NCI-H1105 treated with DMSO at 0.1 percent for 48 hours (cell line): ENCODE measurements around the gene LARP6.

Experiments used
- DNase-seq: peaks from one replicate; lab custom pipeline; 2025; lab: John Stamatoyannopoulos, UW

Gene LARP6

GRCh38 chr15:70794596-70795310, 59.2 kb downstream of the LARP6 start:
- DNase-seq = no peak

GRCh38 chr15:70793694-70794093, 60.3 kb downstream of the LARP6 start:
- DNase-seq = no peak

DNA sequence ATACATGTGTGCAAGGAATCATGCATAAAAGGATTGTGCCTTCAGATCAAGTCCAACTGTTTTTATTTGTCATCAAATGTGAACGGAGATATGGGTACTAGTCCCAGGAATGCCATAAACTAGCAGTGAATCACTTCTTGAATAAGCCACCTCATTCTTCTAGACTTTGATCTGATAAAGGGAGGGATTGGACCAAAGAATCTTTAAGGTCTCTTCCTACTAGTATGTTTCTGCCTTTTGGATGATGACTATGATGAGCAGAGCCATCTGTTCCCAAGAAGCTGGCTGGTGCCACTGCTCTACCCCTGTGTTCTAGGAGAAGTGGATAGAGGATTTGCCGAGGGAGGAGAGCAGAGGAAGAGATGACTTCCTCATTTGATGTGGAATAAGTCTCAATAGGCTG, 61.8 kb downstream of the LARP6 start:
- DNase-seq = no peak

DNA sequence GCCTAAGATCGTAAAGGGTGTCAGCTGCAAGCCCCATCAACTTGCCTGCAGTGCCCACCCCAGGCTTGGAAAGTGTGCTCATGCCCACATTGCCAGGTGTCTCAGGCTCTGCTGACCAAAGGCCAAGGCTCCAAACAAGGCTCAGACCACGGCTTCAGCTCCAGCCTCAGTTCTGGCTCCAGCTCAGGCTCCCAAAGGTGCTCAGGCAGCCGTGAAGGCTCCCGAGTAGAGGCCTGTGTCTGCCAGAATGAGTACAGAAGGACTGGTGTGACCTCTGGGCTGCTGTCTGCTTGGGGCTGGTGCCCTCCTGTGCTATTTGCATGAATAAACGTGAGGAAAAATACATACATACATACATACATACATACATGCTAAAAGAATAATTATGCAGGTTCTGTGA, 62.7 kb downstream of the LARP6 start:
- no peak for DNase-seq

GRCh38 chr15:70789213-70789612, 64.7 kb downstream of the LARP6 start:
- no peak for DNase-seq

DNA sequence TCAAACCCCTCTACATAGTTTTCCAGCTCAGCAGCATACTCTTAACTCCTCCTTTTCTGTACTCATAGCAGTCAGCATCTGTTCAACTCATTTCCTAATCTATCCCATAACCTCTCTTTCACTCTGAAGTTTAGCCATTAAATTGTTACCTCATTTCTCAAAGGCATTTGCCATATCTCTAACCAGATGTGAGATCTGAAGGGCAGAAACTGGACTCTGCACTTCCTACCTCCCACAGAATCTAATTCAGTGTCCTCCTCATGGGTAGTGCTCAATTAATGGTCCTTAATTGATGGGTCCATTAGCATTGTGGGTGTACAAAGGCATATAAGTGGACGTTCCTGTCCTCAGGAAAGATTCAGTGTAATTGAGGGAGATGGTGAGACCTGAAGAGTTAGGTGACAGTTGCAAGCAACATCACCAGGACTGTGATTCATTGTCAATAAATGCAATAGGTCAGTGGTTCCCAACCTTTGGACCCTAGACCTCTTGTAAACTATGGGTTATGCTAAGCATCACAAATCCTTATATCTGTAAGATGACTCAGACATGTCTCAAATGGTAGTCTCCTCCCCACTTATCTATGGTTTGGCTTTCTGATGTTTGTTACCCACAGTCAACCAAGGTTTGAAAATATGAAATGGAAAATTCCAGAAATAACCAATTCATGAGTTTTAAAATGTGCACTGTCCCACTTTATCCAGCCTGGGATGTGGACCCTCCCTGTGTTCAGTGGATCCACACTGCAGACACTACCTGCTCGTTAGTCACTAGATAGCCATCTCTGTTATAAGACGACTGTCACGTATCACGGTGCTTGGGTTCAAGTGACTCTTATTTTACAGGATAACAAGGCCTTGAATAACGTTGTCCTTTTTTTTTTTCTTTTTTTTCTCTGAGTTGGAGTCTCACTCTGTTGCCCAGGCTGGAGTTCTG, 65.6 kb downstream of the LARP6 start:
- no peak for DNase-seq

- no peak for DNase-seq
These were observed 67.0 kb downstream of the LARP6 start for GRCh38 chr15:70786996-70787395.

DNA sequence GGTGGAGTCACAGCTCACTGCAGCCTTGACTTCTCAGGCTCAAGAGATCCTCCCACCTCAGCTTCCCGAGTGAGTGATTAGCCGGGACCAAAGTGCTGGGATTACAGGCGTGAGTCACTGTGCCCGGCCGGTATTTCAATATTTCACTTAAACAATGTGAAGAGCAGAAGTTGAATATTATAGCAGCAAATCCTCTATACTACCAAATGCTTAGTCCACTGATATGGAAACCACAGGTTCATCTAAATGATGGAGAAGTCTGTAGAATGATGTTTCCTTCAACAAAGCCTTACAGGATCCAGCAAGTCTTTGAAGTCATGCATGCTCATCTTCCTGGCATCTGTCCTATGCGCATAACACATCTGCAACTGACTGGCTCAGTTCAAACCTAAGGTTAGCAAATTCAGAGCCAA, 70.3 kb downstream of the LARP6 start:
- no peak for DNase-seq

- DNase-seq = no peak
These were observed 70.9 kb downstream of the LARP6 start for GRCh38 chr15:70783041-70783440.

- no peak for DNase-seq
These were observed 72.7 kb downstream of the LARP6 start for GRCh38 chr15:70781236-70781635.
